Measurements from ENCODE around the gene PPP6R3.

PPP6R3 gene

GRCh38 chr11:68503792-68504191, 43.2 kb downstream of the PPP6R3 start:
- no peak overlapping the region for H3K4me3 ChIP-seq (replicated peaks in 1 of 2; ENCODE audit: low read depth in 2 of 2, low read length in 2 of 2)

GRCh38 chr11:68504432-68505066, 44.0 kb downstream of the PPP6R3 start:
- no peak overlapping the region for H3K4me3 ChIP-seq (replicated peaks in 1 of 2; ENCODE audit: low read depth in 2 of 2, low read length in 2 of 2)
- no peak for DNase-seq (ENCODE audit: low read depth in 2 of 2)
- no peak for TF ChIP-seq CTCF (IDR thresholded peaks at IDR 0.05; ENCODE audit: low read depth, low read length)

More at GRCh38 chr11:68503792-68504191, 43.2 kb downstream of the PPP6R3 start:
- TF ChIP-seq CTCF (IDR thresholded peaks at IDR 0.05; ENCODE audit: low read depth, low read length) = no peak
- no peak for DNase-seq (ENCODE audit: low read depth in 2 of 2)

- no peak for TF ChIP-seq CTCF (IDR thresholded peaks at IDR 0.05; ENCODE audit: low read depth, low read length)
- H3K4me3 ChIP-seq (replicated peaks in 1 of 2; ENCODE audit: low read depth in 2 of 2, low read length in 2 of 2) = no peak overlapping the region
- DNase-seq (ENCODE audit: low read depth in 2 of 2) = peak; percentile 26 to 45
Observed at GRCh38 chr11:68505596-68505995, 45.0 kb downstream of the PPP6R3 start.

- DNase-seq (ENCODE audit: low read depth in 2 of 2) = no peak
- peak; percentile 5 for TF ChIP-seq CTCF (IDR thresholded peaks at IDR 0.05; ENCODE audit: low read depth, low read length)
- no peak overlapping the region for H3K4me3 ChIP-seq (replicated peaks in 1 of 2; ENCODE audit: low read depth in 2 of 2, low read length in 2 of 2)
Observed at GRCh38 chr11:68506908-68507307, 46.4 kb downstream of the PPP6R3 start.

- H3K4me3 ChIP-seq (replicated peaks in 1 of 2; ENCODE audit: low read depth in 2 of 2, low read length in 2 of 2) = no peak overlapping the region
- DNase-seq (ENCODE audit: low read depth in 2 of 2) = no peak
- TF ChIP-seq CTCF (IDR thresholded peaks at IDR 0.05; ENCODE audit: low read depth, low read length) = no peak
Observed at GRCh38 chr11:68508425-68508824, 47.9 kb downstream of the PPP6R3 start.

- H3K4me3 ChIP-seq (replicated peaks in 1 of 2; ENCODE audit: low read depth in 2 of 2, low read length in 2 of 2) = no peak overlapping the region
- TF ChIP-seq CTCF (IDR thresholded peaks at IDR 0.05; ENCODE audit: low read depth, low read length) = no peak
- DNase-seq (ENCODE audit: low read depth in 2 of 2) = peak in 1 of 2 donors; percentile 26
Observed at GRCh38 chr11:68509066-68509465, 48.5 kb downstream of the PPP6R3 start.
